Breast epithelium (tissue), 4 donors: ENCODE data around the gene ZNF816. TPM values are rescaled to one million over a fixed set of nuclear protein-coding genes. Genes with fewer than 3 reads are reported as not detected.

ENCODE experiments used
- DNase-seq, 2 donors: peaks; one replicate each; pipeline ENCODE4 v3.0.0-alpha.2; 2019; ENCODE audit warnings: low spot score in 2 of 2
- H3K27ac ChIP-seq, 2 donors: fragments of 200-600 bp; sonication (generic) in 1 of 2; one replicate each; pipeline ENCODE4 v1.5.1; 2016 to 2019; ENCODE audit warnings: mild to moderate bottlenecking in 1 of 2
- H3K27me3 ChIP-seq, 2 donors: fragments of 200-600 bp; sonication (generic) in 1 of 2; one replicate each; pipeline versions ENCODE4 v1.5.1 to v1.6.0; 2017 to 2019; ENCODE audit warnings: control low read depth in 1 of 2, mild to moderate bottlenecking in 1 of 2
- H3K36me3 ChIP-seq: fragments of 200-600 bp; one replicate; pipeline ENCODE4 v1.5.1; 2019
- H3K4me1 ChIP-seq, 2 donors: fragments of 200-600 bp; sonication (generic); one replicate each; pipeline ENCODE4 v1.5.1; 2016 to 2019; ENCODE audit warnings: control low read depth in 1 of 2
- H3K4me3 ChIP-seq, 3 donors: fragments of 200-600 bp; sonication (generic); 1 replicate in 2 of 3; 2 replicates in 1 of 3; pipeline ENCODE4 v1.5.1; 2016 to 2019; ENCODE audit warnings: mild to moderate bottlenecking in 3 of 3, moderate library complexity in 2 of 3
- H3K9me3 ChIP-seq, 2 donors: fragments of 200-600 bp; sonication (generic) in 1 of 2; one replicate each; pipeline ENCODE4 v1.5.1; 2016 to 2019; ENCODE audit warnings: control low read depth in 1 of 2
- POLR2A ChIP-seq: fragments of 450-650 bp; IDR thresholded peaks from one replicate; pipeline ENCODE4 v1.6.1; 2016; ENCODE audit warnings: antibody characterized with exemption, mild to moderate bottlenecking, moderate library complexity
- POLR2AphosphoS5 ChIP-seq, 3 donors: sonication (generic); formaldehyde crosslinking; IDR thresholded peaks; one replicate each; pipeline ENCODE4 v1.6.1; 2017; ENCODE audit warnings: antibody characterized with exemption in 3 of 3
- intact Hi-C: fragments of 100-400 bp; cut with DNase I; formaldehyde crosslinking; loops from one replicate; pipeline ENCODE4 v1.15.1; 2023; ENCODE audit warnings: low total_unique reads
- total RNA-seq, 3 donors: library from RNA; depleted of rRNA; stranded (reverse); fragments of >200 nt; gene quantifications; one replicate each; pipeline ENCODE4 v1.1.0, GENCODE V29; 2016
- TF ChIP-seq, protein P1 (sequence below), 3 donors: fragments of 450-650 bp; IDR thresholded peaks; one replicate each; pipeline ENCODE4 v1.5.1; 2016 to 2017; ENCODE audit warnings: antibody characterized with exemption in 3 of 3, mild to moderate bottlenecking in 3 of 3, moderate library complexity in 3 of 3

ZNF816 gene
- total RNA-seq, 3 donors from 2014 or later = 7.5 to 16.5 (median 15.1) TPM

- intact Hi-C loops = loop anchor here (2.0 kb wide), 1 partner anchor 55 kb away; no protein-coding TSS in a partner anchor
- peaks cover 0 to 8% of the 10 kb centered on the region in 2 donors for H3K9me3 ChIP-seq
These were observed 30.9 kb upstream of the ZNF816 start for GRCh38 chr19:52993342-52994178.

DNA sequence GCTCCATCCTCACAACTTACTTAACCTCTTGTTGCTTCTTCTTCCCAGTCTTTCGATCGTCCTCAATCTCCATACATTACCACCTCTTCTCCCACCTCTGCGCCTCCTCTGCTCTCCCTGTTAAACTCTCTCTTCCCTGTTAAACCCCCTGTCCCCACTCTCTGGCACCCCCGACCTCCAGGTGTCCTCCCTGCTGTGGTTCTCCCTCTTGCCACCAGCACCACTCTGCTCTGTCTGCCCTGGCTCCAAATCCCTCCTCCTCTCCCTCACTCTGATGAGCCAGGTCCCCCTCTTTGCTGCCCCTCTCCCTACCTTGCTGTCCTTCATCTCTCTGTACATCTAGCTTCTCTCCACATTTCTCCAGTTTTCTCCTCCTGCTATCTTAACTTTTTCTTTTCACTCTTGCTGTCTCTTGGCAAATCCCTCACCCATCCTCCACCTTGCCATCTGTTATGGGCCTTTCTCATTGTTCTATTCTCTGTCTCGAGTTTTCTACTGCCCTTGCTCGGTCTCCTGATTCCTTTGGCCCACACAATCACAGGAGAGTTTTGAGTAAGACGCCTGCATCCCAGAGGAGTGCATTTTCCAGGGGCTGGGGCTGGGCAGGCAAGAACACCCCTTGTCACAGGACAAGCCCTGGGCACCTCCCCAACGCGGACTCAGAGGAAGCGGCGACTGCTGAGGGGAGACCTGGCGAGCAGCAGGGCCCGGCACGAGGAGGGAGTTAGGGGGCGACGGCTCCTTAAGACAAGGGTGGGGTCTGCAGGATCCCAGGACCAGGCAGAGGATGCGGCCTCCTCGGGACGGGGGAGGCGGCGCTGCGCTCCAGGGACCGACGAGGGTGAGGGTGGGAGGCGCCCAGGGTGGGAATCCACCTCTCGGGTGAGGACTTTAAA is 29.7 kb upstream of the ZNF816 start:
- H3K27me3 ChIP-seq = no peaks in the 10 kb centered on the region
- peak in 1 of 2 donors; percentile 20 for DNase-seq
- H3K4me1 ChIP-seq = no peaks in the 10 kb centered on the region
- no peaks in the 10 kb centered on the region for H3K36me3 ChIP-seq
- intact Hi-C loops = loop anchor here (2.0 kb wide), 1 partner anchor 54 kb away; no protein-coding TSS in a partner anchor
- H3K4me3 ChIP-seq = peak overlapping the region; percentile 40 to 67 (median 58)
- peaks cover 0 to 8% of the 10 kb centered on the region in 2 donors for H3K9me3 ChIP-seq
- H3K27ac ChIP-seq = peak overlapping the region; percentile 66 to 82
- TF ChIP-seq POLR2A (no peak), POLR2AphosphoS5 (IDR thresholded peaks at IDR 0.05) (no peak)
- TF ChIP-seq, protein P1, sequence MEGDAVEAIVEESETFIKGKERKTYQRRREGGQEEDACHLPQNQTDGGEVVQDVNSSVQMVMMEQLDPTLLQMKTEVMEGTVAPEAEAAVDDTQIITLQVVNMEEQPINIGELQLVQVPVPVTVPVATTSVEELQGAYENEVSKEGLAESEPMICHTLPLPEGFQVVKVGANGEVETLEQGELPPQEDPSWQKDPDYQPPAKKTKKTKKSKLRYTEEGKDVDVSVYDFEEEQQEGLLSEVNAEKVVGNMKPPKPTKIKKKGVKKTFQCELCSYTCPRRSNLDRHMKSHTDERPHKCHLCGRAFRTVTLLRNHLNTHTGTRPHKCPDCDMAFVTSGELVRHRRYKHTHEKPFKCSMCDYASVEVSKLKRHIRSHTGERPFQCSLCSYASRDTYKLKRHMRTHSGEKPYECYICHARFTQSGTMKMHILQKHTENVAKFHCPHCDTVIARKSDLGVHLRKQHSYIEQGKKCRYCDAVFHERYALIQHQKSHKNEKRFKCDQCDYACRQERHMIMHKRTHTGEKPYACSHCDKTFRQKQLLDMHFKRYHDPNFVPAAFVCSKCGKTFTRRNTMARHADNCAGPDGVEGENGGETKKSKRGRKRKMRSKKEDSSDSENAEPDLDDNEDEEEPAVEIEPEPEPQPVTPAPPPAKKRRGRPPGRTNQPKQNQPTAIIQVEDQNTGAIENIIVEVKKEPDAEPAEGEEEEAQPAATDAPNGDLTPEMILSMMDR (IDR thresholded peaks at IDR 0.05) = no peak

More at GRCh38 chr19:52993342-52994178, 30.9 kb upstream of the ZNF816 start:
- Histone ChIP-seq H3K4me3 (peak overlapping the region; percentile 40 to 67 (median 58)), H3K36me3 (no peaks in the 10 kb centered on the region), H3K4me1 (no peaks in the 10 kb centered on the region), H3K27me3 (no peaks in the 10 kb centered on the region), H3K27ac (peak overlapping the region; percentile 66 to 82)
- TF ChIP-seq POLR2AphosphoS5 (IDR thresholded peaks at IDR 0.05) (no peak), POLR2A (no peak)
- TF ChIP-seq, protein P1 (IDR thresholded peaks at IDR 0.05) = peak; percentile 33 to 49 (median 47)
- DNase-seq = peak; percentile 73 to 77

GRCh38 chr19:52991484-52991883 is 28.8 kb upstream of the ZNF816 start:
- Histone ChIP-seq H3K27ac (no peak overlapping the region), H3K36me3 (no peaks in the 10 kb centered on the region), H3K27me3 (no peaks in the 10 kb centered on the region), H3K4me3 (no peak overlapping the region), H3K9me3 (peaks cover 0 to 3% of the 10 kb centered on the region in 2 donors), H3K4me1 (no peaks in the 10 kb centered on the region)
- intact Hi-C loops = no loop called here
- DNase-seq = no peak
- no peak for TF ChIP-seq POLR2A
- TF ChIP-seq POLR2AphosphoS5 (IDR thresholded peaks at IDR 0.05) = no peak
- TF ChIP-seq, protein P1 (IDR thresholded peaks at IDR 0.05) = no peak

- no peak for DNase-seq
- intact Hi-C loops = no loop called here
- TF ChIP-seq POLR2AphosphoS5 (IDR thresholded peaks at IDR 0.05) (no peak), POLR2A (no peak)
- TF ChIP-seq, protein P1 (IDR thresholded peaks at IDR 0.05) = no peak
These were observed 28.2 kb upstream of the ZNF816 start for GRCh38 chr19:52990759-52991418.

More at GRCh38 chr19:52990759-52991418, 28.2 kb upstream of the ZNF816 start:
- Histone ChIP-seq H3K36me3 (peaks cover 2% of the 10 kb centered on the region), H3K27ac (no peak overlapping the region), H3K4me3 (no peak overlapping the region), H3K27me3 (no peaks in the 10 kb centered on the region), H3K4me1 (no peaks in the 10 kb centered on the region), H3K9me3 (no peaks in the 10 kb centered on the region)
